ENCODE results near the gene RIMBP2. TPM values are rescaled to one million over a fixed set of nuclear protein-coding genes. Genes with fewer than 3 reads are reported as not detected.

The RIMBP2 gene
- total and polyA plus RNA-seq, 11 donors: 2.1 TPM; not detected in 10

DNA sequence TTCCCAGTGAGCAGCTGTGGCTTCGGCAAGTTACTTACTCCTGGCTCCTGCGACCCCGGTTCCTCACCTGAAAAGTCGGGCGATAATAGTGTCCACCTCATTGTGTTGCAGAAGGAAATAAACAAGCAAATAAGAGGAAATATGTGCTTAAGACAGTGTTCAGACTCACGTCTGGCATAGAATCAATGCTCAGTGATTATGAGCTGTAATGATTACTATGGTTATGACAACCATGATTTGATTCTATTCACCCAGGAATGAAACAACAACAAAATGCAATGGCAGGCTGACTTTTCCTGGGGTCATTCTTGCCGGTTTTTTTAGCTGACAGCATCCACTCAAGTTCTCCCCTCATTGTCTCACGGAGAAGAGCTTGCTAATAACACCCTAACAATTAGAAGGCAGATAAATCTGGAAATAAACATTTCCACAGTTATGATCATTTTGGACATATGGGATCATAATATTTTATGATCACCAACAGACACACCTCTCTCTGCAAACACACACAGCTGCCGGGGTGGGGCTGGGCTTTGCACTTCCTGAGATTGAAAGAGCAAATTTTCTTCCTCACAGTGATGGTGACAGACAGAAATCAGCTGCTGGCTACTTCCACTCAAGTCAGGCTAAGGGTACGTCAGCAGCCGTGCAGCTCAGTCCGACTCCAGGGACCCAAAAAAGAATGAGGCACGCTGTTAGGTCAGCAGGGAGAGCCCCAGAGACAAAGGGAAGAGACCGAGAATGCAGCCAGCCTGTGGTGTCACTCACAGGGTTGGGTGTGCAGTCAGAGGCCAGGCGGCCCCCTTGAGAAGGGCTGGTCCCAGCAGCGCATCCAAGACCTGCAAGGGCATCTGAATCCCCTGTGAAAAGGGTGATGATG lies 158.0 kb downstream of the RIMBP2 start:
- intact Hi-C loops (cut with DNase I): no loop called here
- ATAC-seq: no peak
- Histone ChIP-seq H3K4me1 (no peaks in the 10 kb centered on the region), H3K4me3 (no peak overlapping the region), H3K36me3 (no peaks in the 10 kb centered on the region), H3K27me3 (peaks cover 0 to 27% (median 0%) of the 10 kb centered on the region in 9 donors), H3K9me3 (no peaks in the 10 kb centered on the region), H3K27ac (no peak overlapping the region)
- no peak for DNase-seq
- WGBS, 4 donors: 52 to 60% (median 55%) methylated on average over 16 of the region's 16 CpGs
- TF ChIP-seq POLR2A (IDR thresholded peaks at IDR 0.05): no peak
- no peak for TF ChIP-seq CTCF (IDR thresholded peaks at IDR 0.05)

- ATAC-seq: no peak
- WGBS, 4 donors: 75 to 78% (median 76%) methylated on average over 3 to 9 of the region's 9 CpGs
Observed at GRCh38 chr12:130557201-130557600, 158.9 kb downstream of the RIMBP2 start.

GRCh38 chr12:130556486-130557055 lies 159.5 kb downstream of the RIMBP2 start:
- Histone ChIP-seq H3K27me3 (peaks cover 0 to 27% (median 0%) of the 10 kb centered on the region in 9 donors), H3K27ac (no peak overlapping the region), H3K9me3 (peaks cover 0 to 8% (median 2%) of the 10 kb centered on the region in 12 donors), H3K36me3 (no peaks in the 10 kb centered on the region), H3K4me1 (no peaks in the 10 kb centered on the region), H3K4me3 (no peak overlapping the region)
- 79 to 83% (median 81%) methylated on average over 8 of the region's 8 CpGs for WGBS, 4 donors
- intact Hi-C loops (cut with DNase I): no loop called here
- no peak for ATAC-seq
- no peak for DNase-seq
- no peak for TF ChIP-seq POLR2A (IDR thresholded peaks at IDR 0.05)
- no peak for TF ChIP-seq CTCF (IDR thresholded peaks at IDR 0.05)

More at GRCh38 chr12:130557201-130557600, 158.9 kb downstream of the RIMBP2 start:
- Histone ChIP-seq H3K27ac (no peak overlapping the region), H3K27me3 (peaks cover 0 to 27% (median 0%) of the 10 kb centered on the region in 9 donors), H3K4me3 (no peak overlapping the region), H3K4me1 (no peaks in the 10 kb centered on the region), H3K36me3 (no peaks in the 10 kb centered on the region), H3K9me3 (peaks cover 0 to 3% (median 0%) of the 10 kb centered on the region in 12 donors)
- DNase-seq: no peak
- TF ChIP-seq CTCF (IDR thresholded peaks at IDR 0.05): no peak
- TF ChIP-seq POLR2A (IDR thresholded peaks at IDR 0.05): no peak
- intact Hi-C loops (cut with DNase I): no loop called here
